WTC11 (cell line): ENCODE results near the gene GRAMD4. TPM values are rescaled to one million over a fixed set of nuclear protein-coding genes. Genes with fewer than 3 reads are reported as not detected.
A peak's percentile ranks its signal among the peaks of the same experiment; 100 is the strongest.

Experiments used
- ATAC-seq: fragments of 200-7000 bp; cut with Tn5 transposase; 2 replicates; pipeline ENCODE4 v1.10.0; 2021; ENCODE audit warnings: mild to moderate bottlenecking, moderate library complexity
- CTCF ChIA-PET: fragments of 300-600 bp; sonication (Branson Sonifier 250); formaldehyde crosslinking; loops from one replicate; lab custom pipeline; 2021; ENCODE audit warnings: antibody characterized with exemption; lab: Charles Lee
- POLR2A ChIA-PET: fragments of 350-600 bp; sonication (Branson Sonifier 250); formaldehyde crosslinking; loops from one replicate; lab custom pipeline; 2021; ENCODE audit warnings: antibody characterized with exemption; lab: Charles Lee
- DNase-seq: peaks from one replicate; pipeline ENCODE4 v3.0.0; 2021; ENCODE audit warnings: low spot score
- H3K27ac Mint-ChIP-seq: 2 replicates; pipeline ENCODE4 v1.8.0; 2021; ENCODE audit warnings: mixed read lengths
- H3K27me3 Mint-ChIP-seq: 2 replicates; pipeline ENCODE4 v1.8.0; 2021; ENCODE audit warnings: low read depth, mild to moderate bottlenecking, moderate library complexity, mixed read lengths
- H3K36me3 Mint-ChIP-seq: 2 replicates; pipeline ENCODE4 v1.8.0; 2021; ENCODE audit warnings: mixed read lengths
- H3K4me1 Mint-ChIP-seq: 2 replicates; pipeline ENCODE4 v1.8.0; 2022; ENCODE audit warnings: mixed read lengths
- H3K4me3 Mint-ChIP-seq: 2 replicates; pipeline ENCODE4 v1.8.0; 2021; ENCODE audit warnings: mild to moderate bottlenecking, moderate library complexity, mixed read lengths
- H3K9me3 Mint-ChIP-seq: 2 replicates; pipeline ENCODE4 v1.8.0; 2021; ENCODE audit warnings: mixed read lengths
- CREB1 ChIP-seq: sonication (generic); formaldehyde crosslinking; IDR thresholded peaks from 2 replicates; pipeline ENCODE4 v1.8.0; 2023; ENCODE audit warnings: mild to moderate bottlenecking, missing genetic modification reagents
- E2F5 ChIP-seq: sonication (generic); formaldehyde crosslinking; IDR thresholded peaks from 2 replicates; pipeline ENCODE4 v1.8.1; 2022; ENCODE audit warnings: mild to moderate bottlenecking, moderate library complexity, missing genetic modification reagents
- ESRRA ChIP-seq: sonication (generic); formaldehyde crosslinking; IDR thresholded peaks from 2 replicates; pipeline ENCODE4 v1.8.1; 2022; ENCODE audit warnings: mild to moderate bottlenecking, missing genetic modification reagents, borderline replicate concordance
- FOXP1 ChIP-seq: sonication (generic); formaldehyde crosslinking; IDR thresholded peaks from 2 replicates; pipeline ENCODE4 v1.8.0; 2022; ENCODE audit warnings: missing genetic modification reagents, mild to moderate bottlenecking, moderate library complexity, borderline replicate concordance
- GRHL2 ChIP-seq: fragments of 250-450 bp; sonication (Bioruptor Pico); IDR thresholded peaks from 2 replicates; pipeline ENCODE4 v1.8.0; 2022; ENCODE audit warnings: mild to moderate bottlenecking, moderate library complexity; ENCODE audit not compliant: insufficient replicate concordance, severe bottlenecking
- MXD4 ChIP-seq: fragments of 250-450 bp; sonication (Bioruptor Pico); IDR thresholded peaks from 2 replicates; pipeline ENCODE4 v1.8.0; 2021; ENCODE audit warnings: mild to moderate bottlenecking, moderate library complexity, borderline replicate concordance
- NR2C2 ChIP-seq: sonication (generic); formaldehyde crosslinking; IDR thresholded peaks from 2 replicates; pipeline ENCODE4 v1.8.0; 2022; ENCODE audit warnings: mild to moderate bottlenecking, missing genetic modification reagents
- OVOL2 ChIP-seq: fragments of 250-450 bp; sonication (Bioruptor Pico); IDR thresholded peaks from 2 replicates; pipeline ENCODE4 v1.9.0; 2021; ENCODE audit warnings: mild to moderate bottlenecking, borderline replicate concordance
- TCF7 ChIP-seq: sonication (generic); formaldehyde crosslinking; IDR thresholded peaks from 2 replicates; pipeline ENCODE4 v1.8.0; 2022; ENCODE audit warnings: mild to moderate bottlenecking, low read depth, missing genetic modification reagents, moderate library complexity
- ZBTB21 ChIP-seq: sonication (generic); formaldehyde crosslinking; IDR thresholded peaks from 2 replicates; pipeline ENCODE4 v1.8.1; 2023; ENCODE audit warnings: mild to moderate bottlenecking, missing genetic modification reagents, borderline replicate concordance
- ZMAT4 ChIP-seq: fragments of 250-450 bp; sonication (Bioruptor Pico); IDR thresholded peaks from 2 replicates; pipeline ENCODE4 v1.9.0; 2021; ENCODE audit warnings: mild to moderate bottlenecking
- ZNF121 ChIP-seq: sonication (generic); formaldehyde crosslinking; IDR thresholded peaks from 2 replicates; pipeline ENCODE4 v1.8.0; 2023; ENCODE audit warnings: missing genetic modification reagents
- ZSCAN18 ChIP-seq: fragments of 250-450 bp; sonication (Bioruptor Pico); IDR thresholded peaks from 2 replicates; pipeline ENCODE4 v2.1.2; 2022; ENCODE audit warnings: mild to moderate bottlenecking, moderate library complexity
- total RNA-seq: library from RNA; stranded (reverse); gene quantifications from 3 replicates; pipeline ENCODE4 v1.2.3, GENCODE V29; 2021
- TF ChIP-seq, protein P1 (sequence below): sonication (generic); formaldehyde crosslinking; IDR thresholded peaks from 2 replicates; pipeline ENCODE4 v1.8.1; 2022; ENCODE audit warnings: low read depth, mild to moderate bottlenecking, moderate library complexity, missing genetic modification reagents, borderline replicate concordance
- TF ChIP-seq, protein P2 (sequence below): sonication (generic); formaldehyde crosslinking; IDR thresholded peaks from 2 replicates; pipeline ENCODE4 v1.8.0; 2022; ENCODE audit warnings: mild to moderate bottlenecking, missing genetic modification reagents
- TF ChIP-seq, protein P3 (sequence below): sonication (generic); formaldehyde crosslinking; IDR thresholded peaks from 2 replicates; pipeline ENCODE4 v1.8.0; 2023; ENCODE audit warnings: mild to moderate bottlenecking, missing genetic modification reagents
- TF ChIP-seq, protein P4 (sequence below): sonication (generic); formaldehyde crosslinking; conservative IDR thresholded peaks from 2 replicates; pipeline ENCODE4 v1.8.1; 2022; ENCODE audit warnings: mild to moderate bottlenecking, missing genetic modification reagents

The GRAMD4 gene
- total RNA-seq, 1 experiment from 2014 or later: 41.0 TPM

DNA sequence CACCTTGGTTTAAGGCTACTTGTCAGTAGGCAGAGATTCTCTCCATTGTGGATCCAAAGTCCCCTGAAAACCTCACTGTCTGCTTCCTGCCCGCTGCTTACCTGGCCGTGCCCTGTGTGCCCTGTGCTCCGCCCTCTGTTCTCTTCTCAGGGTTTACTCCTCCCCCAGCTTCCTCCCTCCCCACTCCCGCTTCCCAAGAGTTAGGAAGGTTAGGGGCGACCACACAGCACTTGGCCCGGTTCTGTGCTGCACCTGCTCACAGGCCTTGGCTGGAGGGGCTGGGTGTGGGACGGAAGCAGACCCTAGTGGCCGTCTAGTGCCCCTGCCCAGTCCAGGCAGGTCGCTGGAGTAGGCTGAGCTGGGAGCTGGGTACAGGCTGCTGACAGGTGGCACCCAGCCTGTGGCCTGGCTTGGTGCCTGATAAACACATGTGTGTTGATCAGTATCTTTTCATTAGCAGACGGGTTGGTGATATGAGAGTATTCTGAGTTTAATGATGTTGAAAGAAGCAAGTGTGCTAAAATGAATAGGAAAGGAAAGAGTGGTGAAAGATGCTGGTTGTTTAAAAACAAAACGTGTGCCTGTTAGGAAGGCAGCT lies 40.5 kb downstream of the GRAMD4 start:
- CTCF ChIA-PET: interaction anchor here (0.5 to 2.3 kb wide), 4 partner anchors 21 to 347 kb away, joined by 3 to 11 read pairs (median 4); no protein-coding TSS in a partner anchor

More for the DNA sequence above, 40.5 kb downstream of the GRAMD4 start:
- peak overlapping the region; percentile 81 for H3K27ac Mint-ChIP-seq
- no peaks in the 10 kb centered on the region for H3K27me3 Mint-ChIP-seq
- DNase-seq: no peak
- no peaks in the 10 kb centered on the region for H3K9me3 Mint-ChIP-seq
- no peak overlapping the region for H3K4me3 Mint-ChIP-seq
- POLR2A ChIA-PET: no interaction called here
- no peaks in the 10 kb centered on the region for H3K36me3 Mint-ChIP-seq
- peaks cover 5% of the 10 kb centered on the region for H3K4me1 Mint-ChIP-seq
- ATAC-seq: peak; percentile 71
- TF ChIP-seq ZNF121 (CRISPR knock-in tag) (no peak), E2F5 (CRISPR knock-in tag) (no peak), FOXP1 (CRISPR knock-in tag) (no peak), CREB1 (CRISPR knock-in tag) (no peak), MXD4 (CRISPR knock-in tag) (no peak), ZBTB21 (no peak), ZMAT4 (CRISPR knock-in tag) (no peak), TCF7 (CRISPR knock-in tag) (no peak), OVOL2 (no peak), ZSCAN18 (CRISPR knock-in tag) (no peak), GRHL2 (CRISPR knock-in tag) (no peak), NR2C2 (CRISPR knock-in tag) (no peak), ESRRA (CRISPR knock-in tag) (no peak)
- TF ChIP-seq, protein P1, sequence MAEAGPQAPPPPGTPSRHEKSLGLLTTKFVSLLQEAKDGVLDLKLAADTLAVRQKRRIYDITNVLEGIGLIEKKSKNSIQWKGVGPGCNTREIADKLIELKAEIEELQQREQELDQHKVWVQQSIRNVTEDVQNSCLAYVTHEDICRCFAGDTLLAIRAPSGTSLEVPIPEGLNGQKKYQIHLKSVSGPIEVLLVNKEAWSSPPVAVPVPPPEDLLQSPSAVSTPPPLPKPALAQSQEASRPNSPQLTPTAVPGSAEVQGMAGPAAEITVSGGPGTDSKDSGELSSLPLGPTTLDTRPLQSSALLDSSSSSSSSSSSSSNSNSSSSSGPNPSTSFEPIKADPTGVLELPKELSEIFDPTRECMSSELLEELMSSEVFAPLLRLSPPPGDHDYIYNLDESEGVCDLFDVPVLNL (CRISPR knock-in tag): no peak
- TF ChIP-seq, protein P2, sequence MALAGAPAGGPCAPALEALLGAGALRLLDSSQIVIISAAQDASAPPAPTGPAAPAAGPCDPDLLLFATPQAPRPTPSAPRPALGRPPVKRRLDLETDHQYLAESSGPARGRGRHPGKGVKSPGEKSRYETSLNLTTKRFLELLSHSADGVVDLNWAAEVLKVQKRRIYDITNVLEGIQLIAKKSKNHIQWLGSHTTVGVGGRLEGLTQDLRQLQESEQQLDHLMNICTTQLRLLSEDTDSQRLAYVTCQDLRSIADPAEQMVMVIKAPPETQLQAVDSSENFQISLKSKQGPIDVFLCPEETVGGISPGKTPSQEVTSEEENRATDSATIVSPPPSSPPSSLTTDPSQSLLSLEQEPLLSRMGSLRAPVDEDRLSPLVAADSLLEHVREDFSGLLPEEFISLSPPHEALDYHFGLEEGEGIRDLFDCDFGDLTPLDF (CRISPR knock-in tag): no peak
- TF ChIP-seq, protein P3, sequence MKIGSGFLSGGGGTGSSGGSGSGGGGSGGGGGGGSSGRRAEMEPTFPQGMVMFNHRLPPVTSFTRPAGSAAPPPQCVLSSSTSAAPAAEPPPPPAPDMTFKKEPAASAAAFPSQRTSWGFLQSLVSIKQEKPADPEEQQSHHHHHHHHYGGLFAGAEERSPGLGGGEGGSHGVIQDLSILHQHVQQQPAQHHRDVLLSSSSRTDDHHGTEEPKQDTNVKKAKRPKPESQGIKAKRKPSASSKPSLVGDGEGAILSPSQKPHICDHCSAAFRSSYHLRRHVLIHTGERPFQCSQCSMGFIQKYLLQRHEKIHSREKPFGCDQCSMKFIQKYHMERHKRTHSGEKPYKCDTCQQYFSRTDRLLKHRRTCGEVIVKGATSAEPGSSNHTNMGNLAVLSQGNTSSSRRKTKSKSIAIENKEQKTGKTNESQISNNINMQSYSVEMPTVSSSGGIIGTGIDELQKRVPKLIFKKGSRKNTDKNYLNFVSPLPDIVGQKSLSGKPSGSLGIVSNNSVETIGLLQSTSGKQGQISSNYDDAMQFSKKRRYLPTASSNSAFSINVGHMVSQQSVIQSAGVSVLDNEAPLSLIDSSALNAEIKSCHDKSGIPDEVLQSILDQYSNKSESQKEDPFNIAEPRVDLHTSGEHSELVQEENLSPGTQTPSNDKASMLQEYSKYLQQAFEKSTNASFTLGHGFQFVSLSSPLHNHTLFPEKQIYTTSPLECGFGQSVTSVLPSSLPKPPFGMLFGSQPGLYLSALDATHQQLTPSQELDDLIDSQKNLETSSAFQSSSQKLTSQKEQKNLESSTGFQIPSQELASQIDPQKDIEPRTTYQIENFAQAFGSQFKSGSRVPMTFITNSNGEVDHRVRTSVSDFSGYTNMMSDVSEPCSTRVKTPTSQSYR (CRISPR knock-in tag): no peak
- TF ChIP-seq, protein P4, sequence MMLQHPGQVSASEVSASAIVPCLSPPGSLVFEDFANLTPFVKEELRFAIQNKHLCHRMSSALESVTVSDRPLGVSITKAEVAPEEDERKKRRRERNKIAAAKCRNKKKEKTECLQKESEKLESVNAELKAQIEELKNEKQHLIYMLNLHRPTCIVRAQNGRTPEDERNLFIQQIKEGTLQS (CRISPR knock-in tag): no peak
- TF ChIP-seq, all 79 proteins: peak for 0
